WI38 (cell line): Measurements from ENCODE around the gene ADAMTSL5.

Experiments used
- H3K4me3 ChIP-seq: 2 replicates; pipeline ENCODE4 v1.5.1; 2011; ENCODE audit warnings: low read depth, mild to moderate bottlenecking, control low read depth, low read length
- CTCF ChIP-seq: IDR thresholded peaks from 2 replicates; pipeline ENCODE4 v1.5.1; 2012; ENCODE audit warnings: low read depth, mild to moderate bottlenecking, control low read depth, low read length

Gene ADAMTSL5

GRCh38 chr19:1527650-1528309, 15.0 kb upstream of the ADAMTSL5 start:
- H3K4me3 ChIP-seq = no peak overlapping the region
- TF ChIP-seq CTCF = no peak

- no peak overlapping the region for H3K4me3 ChIP-seq
- no peak for TF ChIP-seq CTCF
Observed at GRCh38 chr19:1526979-1527649, 14.3 kb upstream of the ADAMTSL5 start.

- H3K4me3 ChIP-seq = no peak overlapping the region
- no peak for TF ChIP-seq CTCF
Observed at GRCh38 chr19:1526066-1526778, 13.4 kb upstream of the ADAMTSL5 start.

GRCh38 chr19:1525343-1525742, 12.5 kb upstream of the ADAMTSL5 start:
- no peak overlapping the region for H3K4me3 ChIP-seq
- TF ChIP-seq CTCF = no peak

- no peak overlapping the region for H3K4me3 ChIP-seq
- TF ChIP-seq CTCF = no peak
Observed at GRCh38 chr19:1524972-1525325, 12.1 kb upstream of the ADAMTSL5 start.

GRCh38 chr19:1524287-1524971, 11.6 kb upstream of the ADAMTSL5 start:
- TF ChIP-seq CTCF = no peak
- H3K4me3 ChIP-seq = no peak overlapping the region
